ENCODE data around the gene DHX40.

The DHX40 gene

DNA sequence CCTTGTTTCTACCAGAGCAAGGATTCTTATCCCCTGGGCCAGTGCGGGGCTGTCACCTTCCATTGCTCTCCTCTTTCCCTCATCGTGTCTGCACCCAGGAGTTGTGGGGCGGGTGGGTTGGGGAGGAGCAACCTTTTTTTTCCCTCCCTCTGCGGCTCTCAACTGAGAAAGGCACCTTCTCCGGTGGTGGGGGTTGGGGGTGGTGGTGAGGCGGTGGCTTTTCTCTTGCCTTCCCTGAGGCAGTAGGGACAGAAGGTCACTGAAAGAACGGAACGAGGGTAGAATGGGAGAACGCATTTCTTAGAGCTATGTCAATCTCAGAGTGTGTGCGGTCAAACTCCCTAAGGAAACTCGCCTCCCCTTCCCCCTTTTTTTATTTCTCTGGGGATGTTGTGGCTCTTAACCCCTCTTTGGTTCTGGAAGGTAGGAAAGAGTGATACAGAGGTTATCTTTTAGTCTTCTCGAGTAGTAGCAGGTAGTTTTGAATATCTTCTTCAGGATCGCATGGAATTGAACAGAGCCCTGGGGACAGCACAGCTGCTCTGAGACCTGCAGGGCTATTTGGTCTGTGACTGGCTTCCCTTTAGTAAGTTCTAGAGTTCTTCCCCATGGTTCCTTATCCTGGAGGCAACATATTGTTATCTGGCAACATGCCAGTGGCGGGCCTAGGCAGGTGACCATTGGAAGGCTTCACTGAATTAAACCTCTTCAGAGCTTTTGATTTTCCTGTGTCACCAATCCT lies 55.3 kb downstream of the DHX40 start:
- peak overlapping the region; percentile 94 for H3K4me3 ChIP-seq (ENCODE audit: insufficient read length, low read depth)
- H3K9ac ChIP-seq (ENCODE audit: insufficient read length, low read depth) = peak overlapping the region; percentile 97
- peaks cover 34% of the 10 kb centered on the region for H3K36me3 ChIP-seq (ENCODE audit: insufficient read depth, insufficient read length, low read length)
- TF ChIP-seq YY1 (IDR thresholded peaks at IDR 0.05; ENCODE audit: insufficient read depth, insufficient read length) = no peak
- no peak for TF ChIP-seq SUZ12 (IDR thresholded peaks at IDR 0.05; ENCODE audit: extremely low read depth, insufficient read depth, insufficient read length)
- no peak for TF ChIP-seq ZNF274 (IDR thresholded peaks at IDR 0.05; ENCODE audit: low read depth, low read length)
- no peaks in the 10 kb centered on the region for H3K4me1 ChIP-seq (ENCODE audit: insufficient read depth, insufficient read length)
- H3K27me3 ChIP-seq (ENCODE audit: insufficient read depth, insufficient read length) = no peaks in the 10 kb centered on the region
- no peak for DNase-seq (ENCODE audit: low read depth, low spot score)
- no peaks in the 10 kb centered on the region for H3K9me3 ChIP-seq (ENCODE audit: insufficient read depth, low read length)

DNA sequence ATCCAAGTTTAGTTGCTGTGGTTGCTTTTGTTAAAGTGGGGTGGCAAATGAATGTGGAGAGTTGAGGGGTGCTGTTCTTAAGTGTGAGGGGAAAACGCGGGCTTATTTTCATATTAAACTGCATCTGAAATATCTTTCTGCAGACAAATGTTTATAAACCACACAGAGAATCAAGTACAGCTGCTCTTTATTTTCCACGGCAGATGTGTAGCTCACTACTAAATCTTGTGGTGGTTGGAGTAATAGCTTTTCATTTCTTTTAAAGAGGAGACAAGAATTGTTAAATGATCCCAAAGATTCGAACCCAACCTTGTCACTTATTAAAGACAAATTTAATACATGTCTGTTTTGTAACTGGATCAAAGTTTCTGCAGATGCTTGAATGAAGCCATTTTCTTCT lies 56.4 kb downstream of the DHX40 start:
- Histone ChIP-seq H3K9ac (ENCODE audit: insufficient read length, low read depth) (peak overlapping the region; percentile 24), H3K27me3 (ENCODE audit: insufficient read depth, insufficient read length) (no peaks in the 10 kb centered on the region), H3K36me3 (ENCODE audit: insufficient read depth, insufficient read length, low read length) (peaks cover 44% of the 10 kb centered on the region), H3K9me3 (ENCODE audit: insufficient read depth, low read length) (no peaks in the 10 kb centered on the region), H3K4me3 (ENCODE audit: insufficient read length, low read depth) (peak overlapping the region; percentile 94), H3K4me1 (ENCODE audit: insufficient read depth, insufficient read length) (no peaks in the 10 kb centered on the region)
- TF ChIP-seq SUZ12 (IDR thresholded peaks at IDR 0.05; ENCODE audit: extremely low read depth, insufficient read depth, insufficient read length) = no peak
- no peak for TF ChIP-seq YY1 (IDR thresholded peaks at IDR 0.05; ENCODE audit: insufficient read depth, insufficient read length)
- TF ChIP-seq ZNF274 (IDR thresholded peaks at IDR 0.05; ENCODE audit: low read depth, low read length) = no peak
- no peak for DNase-seq (ENCODE audit: low read depth, low spot score)

- Histone ChIP-seq H3K27me3 (ENCODE audit: insufficient read depth, insufficient read length) (no peaks in the 10 kb centered on the region), H3K4me1 (ENCODE audit: insufficient read depth, insufficient read length) (no peaks in the 10 kb centered on the region), H3K9ac (ENCODE audit: insufficient read length, low read depth) (no peak overlapping the region), H3K36me3 (ENCODE audit: insufficient read depth, insufficient read length, low read length) (peaks cover 47% of the 10 kb centered on the region), H3K4me3 (ENCODE audit: insufficient read length, low read depth) (no peak overlapping the region), H3K9me3 (ENCODE audit: insufficient read depth, low read length) (no peaks in the 10 kb centered on the region)
- TF ChIP-seq ZNF274 (IDR thresholded peaks at IDR 0.05; ENCODE audit: low read depth, low read length) = no peak
- no peak for TF ChIP-seq YY1 (IDR thresholded peaks at IDR 0.05; ENCODE audit: insufficient read depth, insufficient read length)
- TF ChIP-seq SUZ12 (IDR thresholded peaks at IDR 0.05; ENCODE audit: extremely low read depth, insufficient read depth, insufficient read length) = no peak
- DNase-seq (ENCODE audit: low read depth, low spot score) = no peak
Observed at GRCh38 chr17:59623151-59623550, 57.7 kb downstream of the DHX40 start.

DNA sequence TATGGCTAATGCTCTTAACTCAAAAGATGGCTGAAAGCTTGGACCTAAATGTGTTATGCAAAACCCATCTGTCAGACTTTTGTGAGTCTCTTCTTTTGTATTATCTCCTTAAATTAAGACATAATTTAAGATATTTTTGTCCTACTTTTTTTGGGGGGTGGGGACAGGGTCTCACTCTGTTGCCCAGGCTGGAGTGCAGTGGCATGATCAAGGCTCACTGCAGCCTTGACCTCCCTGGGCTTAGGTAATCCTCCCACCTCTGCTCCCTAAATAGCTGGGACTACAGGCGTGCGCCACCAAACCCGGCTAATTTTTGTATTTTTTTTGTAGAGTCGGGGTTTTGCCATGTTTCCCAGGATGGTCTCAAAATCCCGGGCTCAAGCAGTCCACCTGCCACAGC lies 61.3 kb downstream of the DHX40 start:
- Histone ChIP-seq H3K27me3 (ENCODE audit: insufficient read depth, insufficient read length) (no peaks in the 10 kb centered on the region), H3K9me3 (ENCODE audit: insufficient read depth, low read length) (no peaks in the 10 kb centered on the region), H3K9ac (ENCODE audit: insufficient read length, low read depth) (no peak overlapping the region), H3K36me3 (ENCODE audit: insufficient read depth, insufficient read length, low read length) (peaks cover 53% of the 10 kb centered on the region), H3K4me3 (ENCODE audit: insufficient read length, low read depth) (no peak overlapping the region), H3K4me1 (ENCODE audit: insufficient read depth, insufficient read length) (no peaks in the 10 kb centered on the region)
- no peak for DNase-seq (ENCODE audit: low read depth, low spot score)
- TF ChIP-seq ZNF274 (IDR thresholded peaks at IDR 0.05; ENCODE audit: low read depth, low read length) = no peak
- TF ChIP-seq SUZ12 (IDR thresholded peaks at IDR 0.05; ENCODE audit: extremely low read depth, insufficient read depth, insufficient read length) = no peak
- no peak for TF ChIP-seq YY1 (IDR thresholded peaks at IDR 0.05; ENCODE audit: insufficient read depth, insufficient read length)

- Histone ChIP-seq H3K36me3 (ENCODE audit: insufficient read depth, insufficient read length, low read length) (peaks cover 48% of the 10 kb centered on the region), H3K4me1 (ENCODE audit: insufficient read depth, insufficient read length) (no peaks in the 10 kb centered on the region), H3K9me3 (ENCODE audit: insufficient read depth, low read length) (no peaks in the 10 kb centered on the region), H3K27me3 (ENCODE audit: insufficient read depth, insufficient read length) (no peaks in the 10 kb centered on the region), H3K9ac (ENCODE audit: insufficient read length, low read depth) (no peak overlapping the region), H3K4me3 (ENCODE audit: insufficient read length, low read depth) (no peak overlapping the region)
- no peak for DNase-seq (ENCODE audit: low read depth, low spot score)
- no peak for TF ChIP-seq ZNF274 (IDR thresholded peaks at IDR 0.05; ENCODE audit: low read depth, low read length)
- no peak for TF ChIP-seq SUZ12 (IDR thresholded peaks at IDR 0.05; ENCODE audit: extremely low read depth, insufficient read depth, insufficient read length)
- TF ChIP-seq YY1 (IDR thresholded peaks at IDR 0.05; ENCODE audit: insufficient read depth, insufficient read length) = no peak
Observed at GRCh38 chr17:59627274-59627673, 61.9 kb downstream of the DHX40 start.

- no peak for TF ChIP-seq ZNF274 (IDR thresholded peaks at IDR 0.05; ENCODE audit: low read depth, low read length)
- no peaks in the 10 kb centered on the region for H3K9me3 ChIP-seq (ENCODE audit: insufficient read depth, low read length)
- no peak overlapping the region for H3K4me3 ChIP-seq (ENCODE audit: insufficient read length, low read depth)
- no peak overlapping the region for H3K9ac ChIP-seq (ENCODE audit: insufficient read length, low read depth)
- H3K36me3 ChIP-seq (ENCODE audit: insufficient read depth, insufficient read length, low read length) = peaks cover 44% of the 10 kb centered on the region
- no peaks in the 10 kb centered on the region for H3K27me3 ChIP-seq (ENCODE audit: insufficient read depth, insufficient read length)
- no peak for DNase-seq (ENCODE audit: low read depth, low spot score)
- no peaks in the 10 kb centered on the region for H3K4me1 ChIP-seq (ENCODE audit: insufficient read depth, insufficient read length)
Observed at GRCh38 chr17:59627770-59628171, 62.4 kb downstream of the DHX40 start.

GRCh38 chr17:59629174-59629573 lies 63.8 kb downstream of the DHX40 start:
- Histone ChIP-seq H3K36me3 (ENCODE audit: insufficient read depth, insufficient read length, low read length) (peaks cover 33% of the 10 kb centered on the region), H3K4me1 (ENCODE audit: insufficient read depth, insufficient read length) (no peaks in the 10 kb centered on the region), H3K9ac (ENCODE audit: insufficient read length, low read depth) (no peak overlapping the region), H3K4me3 (ENCODE audit: insufficient read length, low read depth) (no peak overlapping the region), H3K27me3 (ENCODE audit: insufficient read depth, insufficient read length) (no peaks in the 10 kb centered on the region), H3K9me3 (ENCODE audit: insufficient read depth, low read length) (no peaks in the 10 kb centered on the region)
- TF ChIP-seq YY1 (IDR thresholded peaks at IDR 0.05; ENCODE audit: insufficient read depth, insufficient read length) = no peak
- DNase-seq (ENCODE audit: low read depth, low spot score) = no peak
